Measurements from ENCODE around the gene TMEM87B.

TMEM87B gene

DNA sequence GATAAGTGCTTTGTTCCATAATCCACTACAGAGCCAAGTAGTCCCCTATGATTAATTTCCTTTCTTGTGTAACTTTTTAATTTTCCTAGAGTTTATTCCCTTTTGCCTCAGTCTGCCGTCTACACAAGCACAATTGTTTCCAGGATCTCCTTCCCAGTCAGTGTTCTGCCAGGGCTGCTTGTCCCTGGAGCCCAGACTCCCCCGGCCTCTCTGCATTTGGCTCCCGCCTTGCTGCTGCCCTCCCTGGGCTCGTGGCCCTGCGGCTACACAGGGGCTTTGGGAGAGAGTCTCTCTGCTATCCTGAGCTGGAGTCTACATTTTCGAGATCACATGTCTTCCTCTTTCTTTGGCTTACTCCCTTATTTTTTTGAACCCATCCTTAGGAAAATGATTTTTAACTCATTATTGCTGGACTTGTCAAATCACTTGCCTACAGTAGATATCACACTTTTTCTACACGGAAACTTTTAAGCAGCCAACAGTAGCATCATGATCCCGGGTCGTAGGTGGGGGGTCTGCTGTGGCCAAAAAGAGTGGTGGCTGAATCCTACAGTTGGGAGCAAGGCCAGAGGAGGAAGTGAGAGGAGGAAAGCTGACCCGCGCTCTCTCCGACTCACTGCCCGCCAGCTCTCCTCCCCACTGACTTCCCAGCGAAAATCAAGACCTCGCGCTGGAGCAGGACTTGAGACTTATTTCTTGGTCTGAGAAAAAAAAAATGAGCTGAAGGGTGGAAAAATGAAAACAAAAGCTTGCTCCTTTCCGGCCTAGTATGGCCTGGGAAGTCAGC lies 92.5 kb downstream of the TMEM87B start:
- no peak for FAIRE-seq
- no peak for DNase-seq (ENCODE audit: insufficient read length, low spot score)
- TF ChIP-seq, protein P1, sequence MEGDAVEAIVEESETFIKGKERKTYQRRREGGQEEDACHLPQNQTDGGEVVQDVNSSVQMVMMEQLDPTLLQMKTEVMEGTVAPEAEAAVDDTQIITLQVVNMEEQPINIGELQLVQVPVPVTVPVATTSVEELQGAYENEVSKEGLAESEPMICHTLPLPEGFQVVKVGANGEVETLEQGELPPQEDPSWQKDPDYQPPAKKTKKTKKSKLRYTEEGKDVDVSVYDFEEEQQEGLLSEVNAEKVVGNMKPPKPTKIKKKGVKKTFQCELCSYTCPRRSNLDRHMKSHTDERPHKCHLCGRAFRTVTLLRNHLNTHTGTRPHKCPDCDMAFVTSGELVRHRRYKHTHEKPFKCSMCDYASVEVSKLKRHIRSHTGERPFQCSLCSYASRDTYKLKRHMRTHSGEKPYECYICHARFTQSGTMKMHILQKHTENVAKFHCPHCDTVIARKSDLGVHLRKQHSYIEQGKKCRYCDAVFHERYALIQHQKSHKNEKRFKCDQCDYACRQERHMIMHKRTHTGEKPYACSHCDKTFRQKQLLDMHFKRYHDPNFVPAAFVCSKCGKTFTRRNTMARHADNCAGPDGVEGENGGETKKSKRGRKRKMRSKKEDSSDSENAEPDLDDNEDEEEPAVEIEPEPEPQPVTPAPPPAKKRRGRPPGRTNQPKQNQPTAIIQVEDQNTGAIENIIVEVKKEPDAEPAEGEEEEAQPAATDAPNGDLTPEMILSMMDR (IDR thresholded peaks at IDR 0.05; ENCODE audit: insufficient read depth, missing control alignments), result no peak

DNA sequence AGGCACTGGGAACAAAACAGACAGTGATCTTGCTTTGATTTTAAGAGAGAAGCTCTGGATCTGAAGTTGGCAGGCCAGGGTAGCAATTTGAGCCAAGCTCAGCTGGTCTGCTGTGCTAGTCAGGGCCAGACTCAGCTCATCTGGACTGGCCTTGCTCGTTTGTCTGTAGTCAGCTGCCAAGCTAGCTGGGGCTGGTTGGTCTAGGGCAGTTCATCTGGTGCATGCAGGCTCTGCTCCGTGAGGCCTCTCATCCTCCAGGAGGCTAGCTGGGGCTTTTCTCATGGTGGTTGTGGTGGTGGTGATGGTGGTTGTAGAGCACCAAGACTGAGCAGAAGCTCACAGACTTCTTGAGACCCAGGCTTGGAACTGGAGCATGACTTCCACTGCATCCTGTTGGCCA lies 93.4 kb downstream of the TMEM87B start:
- FAIRE-seq (no peak), DNase-seq (ENCODE audit: insufficient read length, low spot score) (no peak)
- TF ChIP-seq, protein P1 (IDR thresholded peaks at IDR 0.05; ENCODE audit: insufficient read depth, missing control alignments), result no peak

DNA sequence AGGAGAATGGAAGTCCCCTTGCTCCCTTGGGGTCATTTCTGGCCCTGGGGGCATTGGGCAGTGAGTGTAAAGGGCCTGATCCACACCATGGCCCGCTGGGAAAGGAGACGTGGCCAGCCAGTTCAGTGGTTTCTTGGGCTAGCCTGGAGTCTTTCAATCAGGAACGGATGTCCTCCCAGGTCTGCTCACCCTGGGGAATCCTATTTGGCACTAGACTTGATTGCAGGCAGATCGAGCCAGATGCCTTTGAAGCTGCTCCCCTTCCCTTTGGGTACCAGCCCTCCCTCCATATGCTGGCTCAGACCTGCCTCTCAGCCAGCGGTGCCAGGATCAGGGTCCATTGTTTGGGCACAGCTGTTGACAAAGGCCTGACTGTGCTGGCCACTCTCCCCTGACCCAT lies 94.1 kb downstream of the TMEM87B start:
- FAIRE-seq, result no peak
- TF ChIP-seq, protein P1 (IDR thresholded peaks at IDR 0.05; ENCODE audit: insufficient read depth, missing control alignments), result no peak
- no peak for DNase-seq (ENCODE audit: insufficient read length, low spot score)

DNA sequence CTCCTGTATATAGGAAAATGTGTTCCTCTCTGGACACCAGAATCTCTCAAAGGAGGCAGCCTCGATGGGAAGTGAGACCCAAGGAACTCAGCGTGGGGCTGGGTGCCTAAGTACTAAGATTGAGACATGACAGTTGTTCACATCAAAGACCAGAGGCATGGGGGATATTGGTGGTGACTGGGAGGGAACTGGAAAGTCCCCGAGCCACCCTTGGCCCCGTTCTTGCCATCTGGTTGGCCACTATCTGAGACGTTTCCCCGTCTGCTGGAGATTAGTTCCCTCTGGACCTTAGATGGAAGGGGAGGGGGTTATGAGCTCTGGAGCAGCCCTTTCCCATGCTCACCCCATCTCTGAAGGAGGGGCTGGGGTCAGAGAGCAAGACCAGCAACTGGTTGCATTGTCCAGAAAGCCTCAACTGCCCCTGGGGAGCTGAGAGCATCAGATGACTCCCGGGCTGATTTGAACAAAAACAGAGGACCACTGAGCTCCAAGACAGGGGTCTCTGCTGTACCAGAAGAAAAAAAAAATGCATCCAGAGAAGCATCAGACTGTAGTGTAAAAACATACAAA lies 94.9 kb downstream of the TMEM87B start:
- TF ChIP-seq, protein P1 (IDR thresholded peaks at IDR 0.05; ENCODE audit: insufficient read depth, missing control alignments), result no peak
- FAIRE-seq, result no peak

DNA sequence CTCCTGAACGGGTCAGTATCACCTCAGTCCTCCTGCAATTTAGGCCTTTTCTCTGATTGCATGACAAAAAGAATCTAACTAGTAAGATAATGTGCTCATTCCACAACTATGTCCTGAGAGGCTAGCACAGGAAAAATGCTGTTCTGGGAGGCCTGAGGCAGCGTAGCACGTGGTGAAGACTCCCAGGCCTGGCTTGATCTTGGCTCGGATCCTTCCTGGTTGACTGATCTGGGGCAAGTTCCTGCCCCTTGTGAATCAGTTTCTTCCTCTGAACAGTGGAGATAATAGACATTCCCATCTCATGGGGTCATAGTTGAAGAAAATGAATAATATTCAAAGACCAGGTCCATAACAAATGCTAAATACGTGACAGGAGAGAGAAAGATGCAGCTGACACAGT lies 95.4 kb downstream of the TMEM87B start:
- DNase-seq (ENCODE audit: insufficient read length, low spot score), result no peak
- TF ChIP-seq, protein P1 (IDR thresholded peaks at IDR 0.05; ENCODE audit: insufficient read depth, missing control alignments), result no peak
- no peak for FAIRE-seq

More for the DNA sequence above, 94.9 kb downstream of the TMEM87B start:
- no peak for DNase-seq (ENCODE audit: insufficient read length, low spot score)

DNA sequence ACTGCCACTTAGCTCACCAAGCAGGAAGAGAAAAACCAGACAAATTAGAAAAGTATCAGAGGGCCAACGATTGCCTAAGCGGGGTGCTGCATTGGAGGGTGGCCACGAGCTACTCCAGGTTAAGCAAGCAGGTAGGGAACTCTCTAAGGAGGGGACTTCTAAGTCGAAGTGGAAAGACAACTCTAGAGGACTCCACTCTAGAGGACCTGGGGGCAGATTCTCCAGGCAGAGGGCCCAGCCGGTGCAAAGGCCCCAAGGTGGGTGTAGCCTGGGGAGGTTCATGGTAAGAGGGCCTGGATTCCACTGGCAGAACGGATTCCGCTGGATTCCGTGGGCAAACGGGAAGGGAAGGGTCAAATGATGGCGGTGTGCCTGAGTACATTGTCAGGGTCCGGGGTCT lies 95.8 kb downstream of the TMEM87B start:
- DNase-seq (ENCODE audit: insufficient read length, low spot score) (no peak), FAIRE-seq (no peak)
- TF ChIP-seq, protein P1 (IDR thresholded peaks at IDR 0.05; ENCODE audit: insufficient read depth, missing control alignments), result no peak

DNA sequence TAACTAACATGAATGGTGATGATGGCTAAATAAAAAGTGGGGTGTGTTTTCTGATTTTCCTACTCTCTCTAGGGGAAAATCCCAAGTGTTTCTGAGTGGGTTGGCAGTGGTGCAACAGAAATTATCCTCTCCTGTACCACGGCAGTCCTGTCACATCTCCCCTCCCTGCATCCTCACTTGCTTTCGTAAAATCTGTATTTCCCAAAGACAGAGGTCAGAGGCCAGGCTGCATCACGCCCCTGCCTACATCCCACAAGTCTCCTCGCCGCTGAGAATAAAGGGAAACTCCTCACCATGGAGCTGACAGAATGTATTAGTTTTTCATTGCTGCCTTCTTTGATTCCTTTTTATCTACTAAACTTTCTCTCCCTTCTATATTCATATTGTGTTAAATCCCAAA lies 96.2 kb downstream of the TMEM87B start:
- DNase-seq (ENCODE audit: insufficient read length, low spot score), result no peak
- FAIRE-seq, result no peak
- TF ChIP-seq, protein P1 (IDR thresholded peaks at IDR 0.05; ENCODE audit: insufficient read depth, missing control alignments), result no peak

All from D721Med (cell line).